Left ventricle myocardium inferior (tissue), 1 donor: ENCODE measurements around the gene MAST4. TPM values are rescaled to one million over a fixed set of nuclear protein-coding genes. Genes with fewer than 3 reads are reported as not detected.
"Not testable (repeated sequence)": the region's sequence is repeated elsewhere in the genome, so short reads cannot be mapped to it uniquely, and the experiment has no call there.

Source experiments
- DNase-seq: peaks from one replicate; pipeline ENCODE4 v3.0.0-alpha.2; 2020
- H3K27ac ChIP-seq: fragments of 200-600 bp; replicated peaks from 2 replicates; pipeline ENCODE4 v1.8.0; 2021
- H3K27me3 ChIP-seq: fragments of 200-600 bp; 2 replicates; pipeline ENCODE4 v1.8.0; 2021; ENCODE audit warnings: low read depth
- H3K36me3 ChIP-seq: fragments of 200-600 bp; 2 replicates; pipeline ENCODE4 v1.8.0; 2021
- H3K4me1 ChIP-seq: fragments of 200-600 bp; 2 replicates; pipeline ENCODE4 v1.8.0; 2021
- H3K4me3 ChIP-seq: fragments of 200-600 bp; 2 replicates; pipeline ENCODE4 v1.8.0; 2021; ENCODE audit warnings: mild to moderate bottlenecking, moderate library complexity
- H3K9me3 ChIP-seq: fragments of 200-600 bp; replicated peaks from 2 replicates; pipeline ENCODE4 v1.8.0; 2021
- CTCF ChIP-seq: fragments of 200-600 bp; IDR thresholded peaks from 2 replicates; pipeline ENCODE4 v1.8.0; 2021; ENCODE audit warnings: antibody characterized with exemption, mild to moderate bottlenecking, borderline replicate concordance
- intact Hi-C: fragments of 100-400 bp; cut with micrococcal nuclease; formaldehyde crosslinking; loops from one replicate; pipeline ENCODE4 v1.11.0; 2022
- total RNA-seq: library from RNA; stranded (reverse); fragmentation: NEBNext Ultra II Directional; extraction: Animal tissue kit (Norgen Biotek cat#: 25700); gene quantifications from one replicate; pipeline ENCODE4 v1.2.1, GENCODE V29; 2021
- donor health status: DM: no; HTN: yes; CAD: no; lungs with severe emphysema.

The MAST4 gene
- total RNA-seq, 1 donor from 2014 or later, result 55.7 TPM

DNA sequence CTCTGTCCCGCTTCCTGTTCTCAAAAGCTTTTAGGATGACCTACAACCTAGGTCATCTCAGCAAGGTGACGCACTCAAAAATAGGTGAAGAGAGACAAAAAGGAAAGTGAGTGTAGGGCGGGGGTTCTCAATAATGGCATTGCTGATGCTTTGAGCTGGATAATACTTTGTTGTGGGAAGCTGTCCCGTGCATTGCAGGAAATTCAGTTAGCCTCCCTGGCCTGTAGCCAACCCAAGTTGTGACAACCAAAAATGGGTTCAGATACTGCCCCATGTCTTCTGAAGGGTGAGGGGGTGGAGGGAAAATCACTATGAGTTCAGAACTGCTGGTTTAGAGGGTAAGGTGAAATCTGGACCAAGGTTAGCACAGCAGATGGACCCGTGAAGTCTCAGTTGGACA, 151.4 kb downstream of the MAST4 start:
- Histone ChIP-seq H3K4me3 (no peak overlapping the region), H3K4me1 (peaks cover 40% of the 10 kb centered on the region), H3K27me3 (no peaks in the 10 kb centered on the region), H3K36me3 (no peaks in the 10 kb centered on the region), H3K27ac (no peak overlapping the region), H3K9me3 (no peaks in the 10 kb centered on the region)
- intact Hi-C loops, result no loop called here
- no peak for DNase-seq
- no peak for TF ChIP-seq CTCF

DNA sequence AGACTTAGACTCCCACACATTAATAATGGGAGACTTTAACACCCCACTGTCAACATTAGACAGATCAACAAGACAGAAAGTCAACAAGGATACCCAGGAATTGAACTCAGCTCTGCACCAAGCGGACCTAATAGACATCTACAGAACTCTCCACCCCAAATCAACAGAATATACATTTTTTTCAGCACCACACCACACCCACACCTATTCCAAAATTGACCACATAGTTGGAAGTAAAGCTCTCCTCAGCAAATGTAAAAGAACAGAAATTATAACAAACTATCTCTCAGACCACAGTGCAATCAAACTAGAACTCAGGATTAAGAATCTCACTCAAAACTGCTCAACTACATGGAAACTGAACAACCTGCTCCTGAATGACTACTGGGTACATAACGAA, 156.5 kb downstream of the MAST4 start:
- not testable (repeated sequence) for DNase-seq, H3K36me3 ChIP-seq, H3K27ac ChIP-seq, H3K9me3 ChIP-seq, H3K4me3 ChIP-seq, H3K27me3 ChIP-seq
- peaks cover 29% of the 10 kb centered on the region for H3K4me1 ChIP-seq
- intact Hi-C loops, result loop anchor here (10.0 kb wide), 1 partner anchor 578 kb away; no protein-coding TSS in a partner anchor

GRCh38 chr5:66757219-66757833, 161.1 kb downstream of the MAST4 start:
- no peaks in the 10 kb centered on the region for H3K27me3 ChIP-seq
- DNase-seq, result no peak
- no peaks in the 10 kb centered on the region for H3K9me3 ChIP-seq
- intact Hi-C loops, result loop anchor here (5.0 to 10.0 kb wide), 2 partner anchors 450 to 583 kb away; no protein-coding TSS in a partner anchor
- H3K27ac ChIP-seq, result no peak overlapping the region
- TF ChIP-seq CTCF, result peak; percentile 60
- no peak overlapping the region for H3K4me3 ChIP-seq
- peaks cover 21% of the 10 kb centered on the region for H3K4me1 ChIP-seq
- H3K36me3 ChIP-seq, result no peaks in the 10 kb centered on the region

DNA sequence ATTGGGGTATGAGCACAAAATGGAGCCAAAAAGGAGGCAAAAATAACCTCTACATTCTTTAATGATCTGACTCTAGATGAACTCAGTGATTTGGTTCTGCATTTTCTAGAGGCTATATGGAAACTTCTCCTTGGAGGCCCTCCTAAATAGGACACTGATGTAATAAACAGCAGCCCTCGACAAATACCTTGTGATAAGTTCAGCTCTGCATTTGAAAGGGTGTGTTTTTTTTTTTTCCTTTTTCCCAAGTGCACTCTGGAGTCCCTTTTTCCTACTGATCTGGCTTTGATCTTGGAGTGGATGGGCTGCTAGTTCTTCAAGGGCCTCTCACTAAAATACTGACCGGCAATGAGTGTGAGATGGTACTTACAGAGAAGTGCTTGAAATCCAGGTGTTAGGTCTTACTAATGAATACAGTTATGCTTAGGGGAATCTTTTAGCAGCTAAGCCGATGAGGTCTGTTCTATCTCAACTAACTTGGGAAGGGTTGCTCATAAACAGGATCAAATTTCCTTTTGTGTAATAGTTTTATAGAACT, 161.7 kb downstream of the MAST4 start:
- no peak for DNase-seq
- H3K27me3 ChIP-seq, result no peaks in the 10 kb centered on the region
- intact Hi-C loops, result loop anchor here (5.0 to 10.0 kb wide), 2 partner anchors 451 to 583 kb away; no protein-coding TSS in a partner anchor
- no peaks in the 10 kb centered on the region for H3K9me3 ChIP-seq
- peaks cover 21% of the 10 kb centered on the region for H3K4me1 ChIP-seq
- no peak for TF ChIP-seq CTCF
- H3K4me3 ChIP-seq, result no peak overlapping the region
- no peaks in the 10 kb centered on the region for H3K36me3 ChIP-seq
- no peak overlapping the region for H3K27ac ChIP-seq

- H3K27me3 ChIP-seq, result no peaks in the 10 kb centered on the region
- H3K27ac ChIP-seq, result no peak overlapping the region
- no peaks in the 10 kb centered on the region for H3K9me3 ChIP-seq
- DNase-seq, result no peak
- TF ChIP-seq CTCF, result no peak
- intact Hi-C loops, result no loop called here
- H3K4me3 ChIP-seq, result no peak overlapping the region
- peaks cover 38% of the 10 kb centered on the region for H3K4me1 ChIP-seq
- no peaks in the 10 kb centered on the region for H3K36me3 ChIP-seq
Observed at GRCh38 chr5:66769030-66769733, 173.0 kb downstream of the MAST4 start.
